T-helper 1 cell treated with Interleukin-12 subunit alpha and Interleukin-12 subunit beta and Interleukin-4 antibody, amounts not matched to agents 30 ng/mL and 1 ng/mL, for 36 hours (primary cell): ENCODE results near the gene SCIN. TPM values are rescaled to one million over a fixed set of nuclear protein-coding genes. Genes with fewer than 3 reads are reported as not detected.
"Not testable (repeated sequence)": the region's sequence is repeated elsewhere in the genome, so short reads cannot be mapped to it uniquely, and the experiment has no call there.

Experiments
- intact Hi-C: fragments of 100-400 bp; cut with micrococcal nuclease; formaldehyde crosslinking; loops from one replicate; pipeline ENCODE4 v1.15.1; 2024
- total RNA-seq: library from RNA; stranded (reverse); gene quantifications from 2 replicates; pipeline ENCODE4 v1.2.3, GENCODE V29; 2022

SCIN gene
- total RNA-seq, 1 donor from 2014 or later, result 0.02 TPM

- intact Hi-C loops, result loop anchor here (1.0 to 5.0 kb wide), 7 partner anchors 11 to 1714 kb away; partner anchors contain the start of gene PHF14
Observed at GRCh38 chr7:12686234-12686890, 115.8 kb downstream of the SCIN start.

- intact Hi-C loops, result loop anchor here (1.0 to 5.0 kb wide), 11 partner anchors 12 to 1714 kb away; partner anchors contain the start of genes PHF14 and TMEM106B
Observed at GRCh38 chr7:12686891-12687717, 116.6 kb downstream of the SCIN start, which contains the start of gene ARL4A. Gene ARL4A, plus strand, starts transcription at chr7:12687633. Its CDS starts 622 bp downstream, at chr7:12688255.

- intact Hi-C loops, result loop anchor here (1.0 to 5.0 kb wide), 7 partner anchors 28 to 1715 kb away; partner anchors contain the start of genes PHF14 and TMEM106B
Observed at GRCh38 chr7:12687718-12688171, 117.2 kb downstream of the SCIN start.

- intact Hi-C loops, result loop anchor here (5.0 kb wide), 1 partner anchor 429 kb away; no protein-coding TSS in a partner anchor
Observed at GRCh38 chr7:12688485-12689170, 118.1 kb downstream of the SCIN start.

- intact Hi-C loops, result loop anchor here (5.0 kb wide), 1 partner anchor 428 kb away; no protein-coding TSS in a partner anchor
Observed at GRCh38 chr7:12689451-12689850, 118.9 kb downstream of the SCIN start.

GRCh38 chr7:12690041-12690878 lies 119.7 kb downstream of the SCIN start:
- intact Hi-C loops, result no loop called here

GRCh38 chr7:12691388-12691787 lies 120.9 kb downstream of the SCIN start:
- intact Hi-C loops, result not testable (repeated sequence)

GRCh38 chr7:12692035-12692434 lies 121.5 kb downstream of the SCIN start:
- intact Hi-C loops, result no loop called here

GRCh38 chr7:12692479-12693259 lies 122.1 kb downstream of the SCIN start:
- intact Hi-C loops, result no loop called here

- intact Hi-C loops, result no loop called here
Observed at GRCh38 chr7:12694817-12695216, 124.3 kb downstream of the SCIN start.

GRCh38 chr7:12695965-12696364 lies 125.4 kb downstream of the SCIN start:
- intact Hi-C loops, result no loop called here

- intact Hi-C loops, result no loop called here
Observed at GRCh38 chr7:12699299-12699698, 128.8 kb downstream of the SCIN start.

- intact Hi-C loops, result no loop called here
Observed at GRCh38 chr7:12701433-12701832, 130.9 kb downstream of the SCIN start.

- intact Hi-C loops, result no loop called here
Observed at GRCh38 chr7:12703881-12704280, 133.4 kb downstream of the SCIN start.

GRCh38 chr7:12705878-12706277 lies 135.4 kb downstream of the SCIN start:
- intact Hi-C loops, result no loop called here

GRCh38 chr7:12706900-12707536 lies 136.5 kb downstream of the SCIN start:
- intact Hi-C loops, result no loop called here

GRCh38 chr7:12708314-12708713 lies 137.8 kb downstream of the SCIN start:
- intact Hi-C loops, result no loop called here
